GM18873 (cell line): ENCODE data around the gene PSMG3.
"Not testable (repeated sequence)": the region's sequence is repeated elsewhere in the genome, so short reads cannot be mapped to it uniquely, and the experiment has no call there.

Source experiments
- ATAC-seq: cut with Tn5 transposase; IDR thresholded peaks from one replicate; pipeline ENCODE4 v1.9.1; 2021; ENCODE audit warnings: mild to moderate bottlenecking, moderate library complexity, moderate number of reproducible peaks; ENCODE audit not compliant: unreplicated experiment, low FRiP score

The PSMG3 gene

GRCh38 chr7:1536455-1536742 lies 33.4 kb downstream of the PSMG3 start:
- no peak for ATAC-seq

- no peak for ATAC-seq
These were observed 34.0 kb downstream of the PSMG3 start for GRCh38 chr7:1535701-1536454.

GRCh38 chr7:1535100-1535458 lies 34.8 kb downstream of the PSMG3 start:
- no peak for ATAC-seq

- ATAC-seq: no peak
These were observed 35.3 kb downstream of the PSMG3 start for GRCh38 chr7:1534330-1535099.

- peak; percentile 39 for ATAC-seq
These were observed 36.1 kb downstream of the PSMG3 start for GRCh38 chr7:1533547-1534329.

- ATAC-seq: no peak
These were observed 36.6 kb downstream of the PSMG3 start for GRCh38 chr7:1533255-1533546.

GRCh38 chr7:1532456-1533254 lies 37.2 kb downstream of the PSMG3 start:
- no peak for ATAC-seq

- no peak for ATAC-seq
These were observed 37.8 kb downstream of the PSMG3 start for GRCh38 chr7:1531979-1532455.

- ATAC-seq: no peak
These were observed 38.4 kb downstream of the PSMG3 start for GRCh38 chr7:1531263-1531978.

- ATAC-seq: no peak
These were observed 38.9 kb downstream of the PSMG3 start for GRCh38 chr7:1530946-1531262.

- no peak for ATAC-seq
These were observed 40.3 kb downstream of the PSMG3 start for GRCh38 chr7:1529383-1530116.

GRCh38 chr7:1526271-1526754 lies 43.5 kb downstream of the PSMG3 start:
- no peak for ATAC-seq

GRCh38 chr7:1525409-1525808 lies 44.4 kb downstream of the PSMG3 start:
- ATAC-seq: no peak

GRCh38 chr7:1523844-1524243 lies 46.0 kb downstream of the PSMG3 start:
- ATAC-seq: no peak

- no peak for ATAC-seq
These were observed 46.6 kb downstream of the PSMG3 start for GRCh38 chr7:1523208-1523607.

GRCh38 chr7:1521456-1521855 lies 48.4 kb downstream of the PSMG3 start:
- ATAC-seq: no peak

GRCh38 chr7:1520539-1521234 lies 49.1 kb downstream of the PSMG3 start:
- no peak for ATAC-seq

GRCh38 chr7:1519322-1519922 lies 50.4 kb downstream of the PSMG3 start:
- not testable (repeated sequence) for ATAC-seq
